ENCODE data around the gene FAM32A. TPM values are rescaled to one million over a fixed set of nuclear protein-coding genes. Genes with fewer than 3 reads are reported as not detected.

Gene FAM32A
- total and polyA plus RNA-seq, 2 of the 8 experiments (the other 6 are each of a cell fraction or from before 2014, with no cell fraction given) = 75.6 to 105 TPM

- H2BK120ac ChIP-seq (replicated peaks; ENCODE audit: low read depth, low read length) = no peak overlapping the region
- H3K27me3 ChIP-seq (replicated peaks in 1 of 4; ENCODE audit: control insufficient read depth in 3 of 4, extremely low read depth in 1 of 4, insufficient read depth in 3 of 4, low read length in 3 of 4) = no peaks in the 10 kb centered on the region
- H3K9ac ChIP-seq (replicated peaks in 1 of 4; ENCODE audit: extremely low read depth in 1 of 4, low read depth in 3 of 4, low read length in 3 of 4) = no peak overlapping the region
- no peaks in the 10 kb centered on the region for H4K20me1 ChIP-seq (replicated peaks in 1 of 2; ENCODE audit: control insufficient read depth in 1 of 2, insufficient read depth in 2 of 2, low read length in 2 of 2)
- no peak overlapping the region for H3K4me3 ChIP-seq (ENCODE audit: extremely low read depth in 1 of 4, insufficient read depth in 2 of 4, low read depth in 3 of 4, low read length in 4 of 4)
- peaks cover 0 to 5% (median 1%) of the 10 kb centered on the region in 4 experiments; a peak in 2 of 7 replicates for H3K4me1 ChIP-seq (replicated peaks in 1 of 4; ENCODE audit: control insufficient read depth in 3 of 4, insufficient read depth in 4 of 4, low read length in 3 of 4)
- no peak overlapping the region for H3K4ac ChIP-seq (replicated peaks; ENCODE audit: insufficient read length, low read depth, low read length)
- FAIRE-seq (no peak), DNase-seq (ENCODE audit: low read depth in 1 of 2, low spot score in 2 of 2) (no peak)
- H2BK15ac ChIP-seq (ENCODE audit: low read length) = no peak overlapping the region
- no peaks in the 10 kb centered on the region for H3K79me1 ChIP-seq (ENCODE audit: low read depth, low read length)
- no peak overlapping the region for H2AK5ac ChIP-seq (ENCODE audit: low read depth, low read length)
- no peak overlapping the region for H3K23ac ChIP-seq (ENCODE audit: insufficient read length)
- H3K14ac ChIP-seq (ENCODE audit: insufficient read length) = no peak overlapping the region
- H4K5ac ChIP-seq (ENCODE audit: insufficient read length, low read depth, low read length) = no peak overlapping the region
- no peak for TF ChIP-seq EP300 (IDR thresholded peaks at IDR 0.05; ENCODE audit: borderline replicate concordance in 1 of 2, low read depth in 2 of 2, low read length in 2 of 2)
- TF ChIP-seq KDM5A (IDR thresholded peaks at IDR 0.05; ENCODE audit: low read length) = no peak
- CTCF ChIA-PET (ENCODE audit: partially characterized antibody) = interaction anchor here (1.0 kb wide), 1 partner anchor 993 kb away, joined by 5 read pairs; no protein-coding TSS in a partner anchor
- H3K9me3 ChIP-seq (ENCODE audit: insufficient read depth in 2 of 2, low read depth in 1 of 2, low read length in 1 of 2) = no peaks in the 10 kb centered on the region
- no peak overlapping the region for H3K18ac ChIP-seq (ENCODE audit: extremely low read depth, low read length)
- 97 to 100% methylated on average over 2 to 9 of the region's 9 CpGs for WGBS, 2 experiments (ENCODE audit: extremely low coverage in 1 of 2, insufficient coverage in 1 of 2, insufficient read length in 1 of 2, insufficient replicate concordance in 2 of 2, low coverage in 1 of 2, low lambda C conversion rate in 2 of 2, missing lambda C conversion rate in 1 of 2)
- H4K8ac ChIP-seq (ENCODE audit: extremely low read depth, insufficient read depth, low read length) = no peak overlapping the region
- no peak overlapping the region for H2AFZ ChIP-seq (ENCODE audit: low read length)
- peaks cover 3% of the 10 kb centered on the region; the same call in 1 of the 2 replicates for H3K23me2 ChIP-seq (ENCODE audit: low read depth, low read length)
- no peak overlapping the region for H2BK12ac ChIP-seq (ENCODE audit: low read depth, low read length)
- H4K91ac ChIP-seq (replicated peaks; ENCODE audit: insufficient read length, low read length) = no peak overlapping the region
- H3K4me2 ChIP-seq (ENCODE audit: insufficient read depth in 1 of 2, low read depth in 2 of 2, low read length in 2 of 2) = no peak overlapping the region
- no peak overlapping the region for H3K56ac ChIP-seq (replicated peaks; ENCODE audit: insufficient read length, low read depth, low read length)
- H3K79me2 ChIP-seq (ENCODE audit: control insufficient read depth in 1 of 2, insufficient read depth in 2 of 2, low read length in 2 of 2) = no peaks in the 10 kb centered on the region
- no peak overlapping the region for H2BK5ac ChIP-seq (ENCODE audit: low read depth, low read length)
- H3K36me3 ChIP-seq (ENCODE audit: control insufficient read depth in 2 of 4, insufficient read depth in 4 of 4, low read length in 3 of 4) = no peaks in the 10 kb centered on the region
- POLR2A ChIA-PET (ENCODE audit: partially characterized antibody) = no interaction called here
- H3K27ac ChIP-seq (ENCODE audit: low read depth, low read length) = no peak overlapping the region
- no peak overlapping the region for H2BK20ac ChIP-seq (ENCODE audit: low read length)
Measured at GRCh38 chr19:16142032-16142580, 43.1 kb upstream of the FAM32A start.

Measured in H1 (cell line).